HUDEP-2 (cell line): ENCODE measurements around the gene SLC16A9.
"Not testable (repeated sequence)": the region's sequence is repeated elsewhere in the genome, so short reads cannot be mapped to it uniquely, and the experiment has no call there.

Source experiments
- DNase-seq, 76 experiments: peaks; one replicate each; lab custom pipeline; 2025; ENCODE audit not compliant: unreplicated experiment in 76 of 76; lab: John Stamatoyannopoulos, UW

SLC16A9 gene

GRCh38 chr10:59678884-59679301 lies 30.8 kb downstream of the SLC16A9 start:
- no peak for DNase-seq

GRCh38 chr10:59677253-59677831 lies 32.3 kb downstream of the SLC16A9 start:
- no peak for DNase-seq

GRCh38 chr10:59675812-59676211 lies 33.8 kb downstream of the SLC16A9 start:
- peak in 35 of 76 experiments; percentile 1 to 58 (median 17) for DNase-seq

GRCh38 chr10:59674215-59674836 lies 35.3 kb downstream of the SLC16A9 start:
- DNase-seq = no peak

GRCh38 chr10:59672150-59672875 lies 37.3 kb downstream of the SLC16A9 start:
- no peak for DNase-seq

GRCh38 chr10:59670269-59670668 lies 39.4 kb downstream of the SLC16A9 start:
- no peak for DNase-seq

- DNase-seq = no peak
Observed at GRCh38 chr10:59668096-59668495, 41.6 kb downstream of the SLC16A9 start.

- DNase-seq = no peak
Observed at GRCh38 chr10:59666310-59666709, 43.3 kb downstream of the SLC16A9 start.

- DNase-seq = not testable (repeated sequence)
Observed at GRCh38 chr10:59663213-59663612, 46.4 kb downstream of the SLC16A9 start.

GRCh38 chr10:59657724-59658123 lies 51.9 kb downstream of the SLC16A9 start:
- DNase-seq = no peak

- DNase-seq = no peak
Observed at GRCh38 chr10:59655309-59655708, 54.3 kb downstream of the SLC16A9 start.

GRCh38 chr10:59654007-59654406 lies 55.6 kb downstream of the SLC16A9 start:
- DNase-seq = no peak

- DNase-seq = no peak
Observed at GRCh38 chr10:59651902-59652301, 57.7 kb downstream of the SLC16A9 start.

- no peak for DNase-seq
Observed at GRCh38 chr10:59649606-59650346, 59.9 kb downstream of the SLC16A9 start.

GRCh38 chr10:59648711-59649201 lies 60.9 kb downstream of the SLC16A9 start:
- no peak for DNase-seq

- no peak for DNase-seq
Observed at GRCh38 chr10:59644841-59645240, 64.8 kb downstream of the SLC16A9 start.

GRCh38 chr10:59641688-59642087 lies 68.0 kb downstream of the SLC16A9 start:
- not testable (repeated sequence) for DNase-seq

GRCh38 chr10:59635502-59636290 lies 74.0 kb downstream of the SLC16A9 start:
- no peak for DNase-seq

GRCh38 chr10:59634102-59634501 lies 75.5 kb downstream of the SLC16A9 start:
- DNase-seq = no peak

- peak in 1 of 76 experiments; percentile 4 for DNase-seq
Observed at GRCh38 chr10:59633063-59633462, 76.6 kb downstream of the SLC16A9 start.
